Measurements from ENCODE around the gene PER2. TPM values are rescaled to one million over a fixed set of nuclear protein-coding genes. Genes with fewer than 3 reads are reported as not detected.

Gene PER2
- total RNA-seq, 1 donor from 2014 or later, result 11.3 TPM

DNA sequence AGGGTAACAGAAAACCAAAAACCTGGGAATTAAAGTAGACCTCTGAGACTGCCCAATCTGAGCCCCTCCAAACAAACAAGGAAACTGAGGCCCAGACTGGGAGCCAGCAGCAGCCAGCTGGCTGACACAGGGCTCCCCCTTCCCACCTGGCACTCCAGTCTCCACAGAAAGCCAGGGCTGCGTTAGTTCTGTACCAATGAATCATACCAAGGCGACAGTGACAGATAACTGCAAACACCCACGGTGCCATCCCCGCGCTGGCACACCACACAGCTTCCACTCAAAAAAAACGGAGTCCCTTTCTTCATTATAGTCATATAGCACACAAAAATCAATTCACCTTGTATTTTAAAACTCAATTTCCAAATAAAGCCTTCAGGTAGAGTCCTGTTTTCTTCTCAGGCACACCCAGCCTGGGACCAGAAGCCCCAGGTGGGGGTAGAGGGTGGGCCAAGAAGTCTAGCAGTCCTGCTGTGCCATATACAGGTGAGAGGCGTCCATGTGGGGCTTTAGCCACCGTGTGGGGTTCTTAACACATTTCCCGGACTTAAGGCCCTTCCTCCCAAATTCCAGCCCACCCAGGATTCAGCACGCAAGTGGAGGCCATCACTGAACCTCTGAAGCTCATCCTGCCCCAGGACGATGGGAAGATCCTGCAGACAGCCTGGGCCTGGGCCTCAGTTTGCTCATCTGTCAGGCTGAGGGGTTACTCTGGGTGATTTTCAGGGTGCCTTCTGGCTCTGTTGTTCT lies 1.2 kb downstream of the PER2 start:
- peak overlapping the region; percentile 89 for H3K4me3 ChIP-seq (ENCODE audit: low read depth, low read length)
- TF ChIP-seq, protein P1, sequence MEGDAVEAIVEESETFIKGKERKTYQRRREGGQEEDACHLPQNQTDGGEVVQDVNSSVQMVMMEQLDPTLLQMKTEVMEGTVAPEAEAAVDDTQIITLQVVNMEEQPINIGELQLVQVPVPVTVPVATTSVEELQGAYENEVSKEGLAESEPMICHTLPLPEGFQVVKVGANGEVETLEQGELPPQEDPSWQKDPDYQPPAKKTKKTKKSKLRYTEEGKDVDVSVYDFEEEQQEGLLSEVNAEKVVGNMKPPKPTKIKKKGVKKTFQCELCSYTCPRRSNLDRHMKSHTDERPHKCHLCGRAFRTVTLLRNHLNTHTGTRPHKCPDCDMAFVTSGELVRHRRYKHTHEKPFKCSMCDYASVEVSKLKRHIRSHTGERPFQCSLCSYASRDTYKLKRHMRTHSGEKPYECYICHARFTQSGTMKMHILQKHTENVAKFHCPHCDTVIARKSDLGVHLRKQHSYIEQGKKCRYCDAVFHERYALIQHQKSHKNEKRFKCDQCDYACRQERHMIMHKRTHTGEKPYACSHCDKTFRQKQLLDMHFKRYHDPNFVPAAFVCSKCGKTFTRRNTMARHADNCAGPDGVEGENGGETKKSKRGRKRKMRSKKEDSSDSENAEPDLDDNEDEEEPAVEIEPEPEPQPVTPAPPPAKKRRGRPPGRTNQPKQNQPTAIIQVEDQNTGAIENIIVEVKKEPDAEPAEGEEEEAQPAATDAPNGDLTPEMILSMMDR (IDR thresholded peaks at IDR 0.05; ENCODE audit: insufficient read depth, low read length, severe bottlenecking), result no peak
- peaks cover 2% of the 10 kb centered on the region for H3K36me3 ChIP-seq (ENCODE audit: control insufficient read depth, insufficient read depth, low read length)
- no peak for FAIRE-seq
- DNase-seq (ENCODE audit: low read depth), result peak; percentile 8
- no peaks in the 10 kb centered on the region for H3K27me3 ChIP-seq (ENCODE audit: control insufficient read depth, insufficient read depth, low read length)

DNA sequence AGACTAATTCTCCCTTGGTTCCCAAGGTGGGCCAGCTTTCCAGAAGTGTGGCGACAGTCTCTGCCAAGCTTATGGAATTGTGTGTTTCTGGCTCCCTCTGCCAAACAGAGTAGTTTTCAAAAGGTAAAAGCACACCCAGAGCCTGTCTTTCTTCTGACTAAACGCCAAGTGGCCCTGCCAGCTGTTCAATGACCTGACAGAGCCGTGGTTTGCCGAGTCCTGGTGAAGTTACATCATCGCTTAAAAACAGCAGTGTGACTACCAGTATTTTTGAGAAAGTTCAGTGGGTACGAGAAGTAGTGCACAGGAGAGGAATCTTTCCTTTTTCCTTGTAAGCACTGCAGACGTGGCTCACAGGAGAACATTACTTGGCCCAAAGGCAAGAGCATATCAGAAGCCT lies 1.9 kb downstream of the PER2 start:
- H3K27me3 ChIP-seq (ENCODE audit: control insufficient read depth, insufficient read depth, low read length), result no peaks in the 10 kb centered on the region
- no peak for FAIRE-seq
- H3K4me3 ChIP-seq (ENCODE audit: low read depth, low read length), result peak overlapping the region; percentile 89
- TF ChIP-seq, protein P1 (IDR thresholded peaks at IDR 0.05; ENCODE audit: insufficient read depth, low read length, severe bottlenecking), result no peak
- peaks cover 2% of the 10 kb centered on the region for H3K36me3 ChIP-seq (ENCODE audit: control insufficient read depth, insufficient read depth, low read length)
- DNase-seq (ENCODE audit: low read depth), result peak; percentile 88

DNA sequence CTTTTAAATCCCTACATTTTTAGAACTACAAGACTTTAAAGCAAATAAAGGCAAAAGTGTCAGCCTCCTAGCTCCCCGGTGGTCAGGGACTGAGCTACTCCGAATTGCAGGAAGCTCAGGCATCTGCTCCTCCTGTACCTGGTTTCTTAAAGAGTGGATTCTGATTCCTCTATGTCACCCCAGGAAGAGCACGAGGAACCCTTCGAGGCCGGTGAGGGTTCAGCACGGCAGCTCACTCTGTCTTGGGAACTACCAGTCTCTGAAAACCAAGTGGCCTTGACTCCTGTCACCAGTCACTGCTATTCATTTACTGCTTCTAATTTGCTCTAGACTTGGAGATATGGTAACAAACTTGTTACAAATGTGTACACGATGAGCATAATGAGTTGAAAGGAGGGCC lies 2.3 kb downstream of the PER2 start:
- H3K36me3 ChIP-seq (ENCODE audit: control insufficient read depth, insufficient read depth, low read length), result peaks cover 2% of the 10 kb centered on the region
- H3K4me3 ChIP-seq (ENCODE audit: low read depth, low read length), result peak overlapping the region; percentile 6
- DNase-seq (ENCODE audit: low read depth) (no peak), FAIRE-seq (no peak)
- TF ChIP-seq, protein P1 (IDR thresholded peaks at IDR 0.05; ENCODE audit: insufficient read depth, low read length, severe bottlenecking), result no peak
- H3K27me3 ChIP-seq (ENCODE audit: control insufficient read depth, insufficient read depth, low read length), result no peaks in the 10 kb centered on the region

DNA sequence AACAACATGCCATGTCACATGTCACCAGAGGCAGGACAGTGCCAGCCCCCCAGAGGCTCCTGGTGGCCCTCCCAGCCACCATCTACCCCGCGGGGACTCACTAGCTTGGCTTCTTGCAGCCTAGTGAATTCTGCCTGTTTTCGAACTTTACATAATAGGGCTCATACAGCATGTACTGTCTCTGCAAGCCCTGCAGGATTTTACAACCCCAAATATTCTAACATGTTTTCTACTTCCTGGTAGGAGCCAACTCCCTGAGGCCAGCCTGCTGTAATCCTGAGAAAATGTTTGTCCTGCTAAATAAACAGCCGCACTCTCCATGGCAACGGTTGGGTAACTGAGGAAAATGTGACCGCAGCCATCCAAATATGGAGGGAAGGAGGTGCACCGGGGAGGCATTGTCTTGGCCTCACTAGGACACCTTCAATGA lies 2.7 kb downstream of the PER2 start:
- Histone ChIP-seq H3K36me3 (ENCODE audit: control insufficient read depth, insufficient read depth, low read length) (peaks cover 2% of the 10 kb centered on the region), H3K4me3 (ENCODE audit: low read depth, low read length) (peak overlapping the region; percentile 1), H3K27me3 (ENCODE audit: control insufficient read depth, insufficient read depth, low read length) (no peaks in the 10 kb centered on the region)
- TF ChIP-seq, protein P1 (IDR thresholded peaks at IDR 0.05; ENCODE audit: insufficient read depth, low read length, severe bottlenecking), result no peak
- FAIRE-seq (peak; percentile 90), DNase-seq (ENCODE audit: low read depth) (peak; percentile 97)

DNA sequence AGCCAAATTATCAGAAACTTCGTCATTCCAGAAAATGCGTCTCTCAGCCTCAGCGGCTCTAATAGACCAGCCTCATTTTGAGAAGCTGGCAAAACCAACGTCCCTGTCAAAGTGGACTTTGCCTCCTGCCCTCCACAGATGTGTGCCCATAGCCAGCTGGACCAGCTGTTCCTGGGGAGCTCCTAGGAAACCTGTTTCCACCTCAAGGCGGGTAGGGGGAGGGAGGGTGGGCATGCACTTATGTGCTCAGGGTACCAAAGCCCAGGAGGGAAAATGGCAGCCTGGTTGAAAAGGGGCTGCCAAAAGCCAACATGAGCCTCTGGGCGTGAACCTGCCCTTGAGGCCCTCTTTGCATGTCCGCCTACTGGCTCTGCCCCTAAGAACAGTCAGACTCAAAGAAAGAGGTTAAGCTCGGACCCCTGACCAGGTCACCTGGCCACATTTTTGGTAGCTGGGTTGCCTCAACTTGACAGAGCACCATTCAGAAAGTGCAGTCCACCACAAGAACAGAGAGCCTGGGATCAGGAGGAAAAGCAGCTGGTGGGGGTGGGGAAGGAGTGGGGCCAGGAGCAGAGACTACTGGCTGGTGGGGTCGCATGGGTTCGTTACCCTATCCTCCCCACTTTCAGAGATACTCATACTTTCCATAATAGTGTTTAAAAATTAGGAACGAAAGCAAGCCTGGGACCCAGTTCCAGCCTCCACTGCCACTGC lies 3.5 kb downstream of the PER2 start:
- H3K4me3 ChIP-seq (ENCODE audit: low read depth, low read length), result no peak overlapping the region
- TF ChIP-seq, protein P1 (IDR thresholded peaks at IDR 0.05; ENCODE audit: insufficient read depth, low read length, severe bottlenecking), result no peak
- H3K36me3 ChIP-seq (ENCODE audit: control insufficient read depth, insufficient read depth, low read length), result peaks cover 2% of the 10 kb centered on the region
- DNase-seq (ENCODE audit: low read depth) (no peak), FAIRE-seq (no peak)
- H3K27me3 ChIP-seq (ENCODE audit: control insufficient read depth, insufficient read depth, low read length), result no peaks in the 10 kb centered on the region

Measured in bronchial epithelial cell (primary cell).